ENCODE measurements around the gene HSD11B2.

The HSD11B2 gene

DNA sequence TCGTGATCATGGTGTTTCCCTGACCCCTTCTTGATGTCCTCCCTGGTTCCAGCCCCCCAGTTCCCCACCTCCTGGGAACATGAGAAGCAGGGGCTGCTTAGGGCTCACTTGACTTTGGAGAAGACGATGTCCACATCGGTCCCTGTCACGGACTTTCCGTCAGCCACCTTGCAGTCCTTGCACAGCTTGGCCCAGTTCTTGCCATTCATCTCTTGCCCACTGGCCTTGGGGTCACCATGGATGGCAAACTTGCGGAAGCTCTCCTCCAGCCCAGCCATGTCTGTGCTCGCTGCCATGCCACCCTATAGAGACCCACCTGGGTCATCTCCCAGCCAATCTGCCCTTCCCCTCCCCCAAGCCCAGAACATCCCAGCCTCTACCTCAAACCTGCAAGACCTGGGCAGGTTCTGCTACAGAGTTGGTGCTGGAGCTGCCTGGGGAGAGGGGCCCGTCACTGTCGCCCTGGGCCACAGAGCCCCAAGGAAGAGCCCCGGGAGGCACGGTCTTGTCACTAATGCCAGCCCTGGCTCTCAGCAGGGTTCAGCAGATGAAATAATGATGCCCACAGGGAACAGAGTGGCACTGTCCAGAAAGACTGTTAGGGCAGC, 40.0 kb upstream of the HSD11B2 start:
- TF ChIP-seq TAF1 (IDR thresholded peaks at IDR 0.05; ENCODE audit: low read depth, low read length): no peak
- TF ChIP-seq PAX5 (IDR thresholded peaks at IDR 0.05; ENCODE audit: insufficient read depth, low read length, severe bottlenecking): no peak
- TF ChIP-seq POU2F2 (IDR thresholded peaks at IDR 0.05; ENCODE audit: low read depth, low read length): no peak
- no peak for TF ChIP-seq SPI1 (IDR thresholded peaks at IDR 0.05; ENCODE audit: low read depth, low read length)
- TF ChIP-seq POLR2AphosphoS5 (IDR thresholded peaks at IDR 0.05; ENCODE audit: low read depth, low read length): no peak
- TF ChIP-seq POLR2A (IDR thresholded peaks at IDR 0.05; ENCODE audit: low read depth, low read length): no peak
- FAIRE-seq: no peak
- no peak for DNase-seq (ENCODE audit: insufficient read length, low spot score)

DNA sequence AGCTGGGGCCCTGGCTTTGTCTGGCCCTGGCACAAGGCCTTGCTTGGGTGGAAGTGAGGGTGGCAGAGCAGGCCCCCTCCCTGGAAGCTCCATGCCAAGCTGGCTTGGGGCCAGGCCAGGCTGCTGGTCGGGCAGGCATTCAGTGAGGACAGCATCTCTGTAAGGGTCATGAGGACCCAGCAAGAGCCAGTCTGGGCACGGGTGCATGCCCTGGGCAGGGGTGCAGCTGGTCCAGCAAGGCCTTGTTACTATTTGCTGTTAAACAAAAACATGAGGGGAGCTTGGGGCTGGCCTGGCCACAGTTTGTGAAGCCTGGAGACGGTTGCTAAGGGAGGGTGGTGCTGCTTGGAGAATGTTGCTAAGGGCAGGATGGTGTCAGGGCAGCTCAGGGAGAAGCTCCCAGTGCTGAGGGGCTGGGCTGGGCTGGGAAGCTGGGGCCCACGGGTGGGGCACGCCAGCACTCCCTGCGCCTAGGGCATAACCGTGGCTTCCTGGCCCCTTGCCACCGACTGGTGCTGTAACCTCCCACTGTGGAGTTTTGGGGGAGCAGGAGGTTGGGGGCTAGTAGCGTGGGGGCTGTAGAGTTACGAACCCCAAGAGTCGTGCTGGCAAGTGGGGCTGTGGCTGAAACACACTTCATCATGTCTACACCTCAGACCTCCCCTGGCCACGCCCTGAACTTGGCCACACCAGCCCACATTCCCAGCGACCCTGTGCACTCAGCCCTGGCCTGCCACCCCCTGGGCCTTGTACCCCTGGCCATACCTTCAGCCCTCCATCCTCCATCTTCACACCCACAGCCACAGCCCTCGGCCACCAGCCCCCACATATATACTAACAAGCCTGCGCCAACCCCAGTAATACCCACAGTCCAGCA, 39.3 kb upstream of the HSD11B2 start:
- no peak for TF ChIP-seq SPI1 (IDR thresholded peaks at IDR 0.05; ENCODE audit: low read depth, low read length)
- TF ChIP-seq POLR2AphosphoS5 (IDR thresholded peaks at IDR 0.05; ENCODE audit: low read depth, low read length): no peak
- TF ChIP-seq POU2F2 (IDR thresholded peaks at IDR 0.05; ENCODE audit: low read depth, low read length): no peak
- TF ChIP-seq TAF1 (IDR thresholded peaks at IDR 0.05; ENCODE audit: low read depth, low read length): no peak
- DNase-seq (ENCODE audit: insufficient read length, low spot score) (no peak), FAIRE-seq (no peak)

DNA sequence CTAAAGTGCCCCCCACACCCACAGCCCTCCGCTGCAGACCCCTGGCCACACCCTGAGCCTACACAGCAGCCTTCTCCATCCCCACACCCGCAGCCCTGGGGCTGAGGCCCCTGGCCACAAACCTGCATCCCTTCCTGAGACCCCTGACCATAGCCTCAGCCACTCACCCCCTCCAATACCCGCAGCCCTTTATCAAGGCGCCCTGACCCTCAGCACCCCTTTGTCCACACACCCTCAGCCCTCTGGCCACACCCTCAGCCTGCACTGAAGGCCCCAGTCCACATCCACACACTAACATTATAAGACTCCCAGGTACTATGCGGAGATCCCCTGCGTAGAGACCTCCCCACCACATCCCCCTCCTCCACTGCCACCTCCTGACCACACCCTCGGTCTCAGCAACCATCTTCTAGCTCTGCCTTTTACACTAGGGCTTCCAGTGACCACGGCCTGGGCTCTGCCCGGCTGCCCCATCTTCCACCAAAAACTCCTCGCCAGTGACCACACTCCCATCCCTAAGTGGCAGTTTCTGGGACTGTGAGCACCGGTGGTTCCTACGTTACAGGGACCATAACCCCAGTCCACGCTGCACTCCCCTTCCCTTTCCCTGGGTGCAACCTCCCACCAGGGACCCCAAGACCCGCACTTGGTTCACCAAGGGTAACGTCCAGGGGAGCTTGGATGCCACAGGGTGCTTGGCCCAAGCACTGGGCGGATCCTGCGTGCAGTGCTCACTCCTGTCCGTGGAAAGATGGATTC, 38.4 kb upstream of the HSD11B2 start:
- FAIRE-seq (no peak), DNase-seq (ENCODE audit: insufficient read length, low spot score) (no peak)
- no peak for TF ChIP-seq PAX5 (IDR thresholded peaks at IDR 0.05; ENCODE audit: insufficient read depth, low read length, severe bottlenecking)
- no peak for TF ChIP-seq POLR2AphosphoS5 (IDR thresholded peaks at IDR 0.05; ENCODE audit: low read depth, low read length)
- no peak for TF ChIP-seq SPI1 (IDR thresholded peaks at IDR 0.05; ENCODE audit: low read depth, low read length)
- TF ChIP-seq TAF1 (IDR thresholded peaks at IDR 0.05; ENCODE audit: low read depth, low read length): no peak
- no peak for TF ChIP-seq POLR2A (IDR thresholded peaks at IDR 0.05; ENCODE audit: low read depth, low read length)
- TF ChIP-seq POU2F2 (IDR thresholded peaks at IDR 0.05; ENCODE audit: low read depth, low read length): no peak

DNA sequence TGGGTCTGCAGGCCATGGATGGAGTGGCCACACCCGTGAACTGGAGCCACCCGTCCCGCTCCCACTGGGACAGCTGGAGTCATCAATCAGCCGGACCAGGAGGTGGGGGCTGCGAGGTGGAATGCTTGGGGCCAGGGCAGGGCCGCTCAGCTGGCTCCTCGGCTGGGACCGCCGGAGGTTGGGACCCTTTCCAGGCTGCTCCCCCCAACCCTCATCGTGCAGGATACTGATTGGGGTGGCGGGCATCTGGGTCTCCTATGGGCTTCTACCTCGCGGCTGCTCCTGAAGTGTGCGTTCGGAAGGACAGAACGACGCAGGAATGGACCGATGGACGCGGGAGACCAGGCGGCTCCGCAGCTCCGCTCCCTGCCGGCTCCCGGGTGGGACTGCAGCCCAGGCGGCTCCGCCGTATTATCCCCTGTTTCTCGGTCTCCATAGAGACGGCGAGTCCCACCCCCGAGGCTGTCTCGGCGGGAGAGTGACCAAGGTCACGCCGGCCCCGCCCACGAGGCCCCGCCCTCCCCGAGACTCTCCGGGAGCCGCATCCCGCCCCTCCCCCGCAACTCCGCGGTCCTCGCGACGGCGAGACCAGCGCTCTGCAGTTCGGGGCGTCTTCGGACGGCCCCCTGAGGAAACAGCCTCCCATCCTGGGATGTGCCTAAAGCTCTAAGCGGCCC, 37.7 kb upstream of the HSD11B2 start, which contains the start of gene TPPP3:
Gene TPPP3 (minus strand): TSS at position 388 of the 677 bp plus-strand sequence. CDS start 2,387 bp downstream, outside the sequence.
- no peak for TF ChIP-seq POLR2AphosphoS5 (IDR thresholded peaks at IDR 0.05; ENCODE audit: low read depth, low read length)
- TF ChIP-seq SPI1 (IDR thresholded peaks at IDR 0.05; ENCODE audit: low read depth, low read length): no peak
- TF ChIP-seq PAX5 (IDR thresholded peaks at IDR 0.05; ENCODE audit: insufficient read depth, low read length, severe bottlenecking): no peak
- TF ChIP-seq POU2F2 (IDR thresholded peaks at IDR 0.05; ENCODE audit: low read depth, low read length): no peak
- no peak for TF ChIP-seq TAF1 (IDR thresholded peaks at IDR 0.05; ENCODE audit: low read depth, low read length)
- TF ChIP-seq POLR2A (IDR thresholded peaks at IDR 0.05; ENCODE audit: low read depth, low read length): no peak
- FAIRE-seq: no peak
- no peak for DNase-seq (ENCODE audit: insufficient read length, low spot score)

DNA sequence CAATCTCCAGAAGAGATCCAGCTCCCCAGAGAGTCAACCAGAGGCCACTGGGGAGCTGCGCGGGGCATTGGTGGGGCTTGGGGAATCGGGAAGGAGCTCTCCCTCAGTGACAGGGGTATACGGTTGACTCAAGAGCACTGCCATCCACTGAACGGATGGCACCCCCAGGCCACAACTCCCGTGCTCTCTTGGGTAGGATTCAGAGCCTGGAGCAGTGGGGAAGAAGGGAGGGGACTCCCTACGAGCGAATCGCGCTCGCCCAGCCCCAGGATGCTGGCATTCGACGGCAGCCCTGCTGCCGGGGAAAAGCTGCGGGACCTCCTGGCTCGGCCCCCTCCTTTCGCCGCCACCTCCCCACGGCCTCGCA, 37.1 kb upstream of the HSD11B2 start:
- TF ChIP-seq TAF1 (IDR thresholded peaks at IDR 0.05; ENCODE audit: low read depth, low read length) (no peak), POU2F2 (IDR thresholded peaks at IDR 0.05; ENCODE audit: low read depth, low read length) (no peak), SPI1 (IDR thresholded peaks at IDR 0.05; ENCODE audit: low read depth, low read length) (no peak), PAX5 (IDR thresholded peaks at IDR 0.05; ENCODE audit: insufficient read depth, low read length, severe bottlenecking) (no peak), POLR2AphosphoS5 (IDR thresholded peaks at IDR 0.05; ENCODE audit: low read depth, low read length) (no peak)
- DNase-seq (ENCODE audit: insufficient read length, low spot score) (no peak), FAIRE-seq (no peak)

DNA sequence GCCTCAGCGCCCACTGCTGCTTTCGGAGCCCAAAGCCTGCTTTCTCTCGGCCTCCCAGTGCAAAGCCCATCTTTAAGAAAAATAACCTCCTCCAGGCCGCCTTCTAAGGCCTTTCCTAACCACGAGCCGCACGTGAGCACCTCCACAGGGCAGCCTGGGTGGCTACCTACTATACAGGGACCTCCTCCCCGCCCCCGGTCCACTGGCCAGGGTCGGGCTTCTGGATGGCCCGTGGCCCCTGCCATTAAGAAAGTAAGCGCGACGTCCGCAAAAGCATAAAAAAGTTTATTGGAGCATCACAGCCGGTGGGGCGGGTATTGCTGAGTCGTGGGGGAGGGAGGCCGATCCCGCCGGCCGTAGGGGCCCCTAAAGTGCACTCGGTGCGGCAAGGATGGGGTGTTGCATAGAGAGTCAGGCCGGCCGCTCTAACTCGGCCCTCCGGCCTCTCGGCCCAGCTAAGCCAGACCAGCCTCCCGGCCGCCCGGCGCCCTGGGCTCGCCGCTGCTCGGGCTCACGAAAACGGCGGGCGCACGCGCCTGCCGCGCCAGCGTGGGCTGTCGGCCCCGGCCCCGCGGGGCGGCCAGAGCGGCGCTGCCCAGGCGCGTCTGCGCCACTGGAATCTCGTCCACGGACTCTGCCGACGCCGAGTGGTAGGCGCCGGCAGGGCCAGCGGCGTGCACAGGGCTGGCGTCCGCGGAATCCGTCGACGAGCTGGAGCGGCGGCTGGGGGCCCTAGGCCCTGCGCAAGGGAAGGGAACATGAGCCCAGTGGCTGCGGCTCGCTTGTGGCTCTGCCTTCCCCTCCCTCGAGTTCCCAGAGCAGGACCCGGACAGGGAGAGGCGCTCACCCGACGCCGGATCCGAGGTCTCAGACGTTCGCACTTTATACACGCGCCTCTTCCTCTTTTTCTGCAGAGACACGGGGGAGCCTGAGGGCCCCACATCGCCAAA, 36.5 kb upstream of the HSD11B2 start:
- no peak for DNase-seq (ENCODE audit: insufficient read length, low spot score)
- TF ChIP-seq POLR2AphosphoS5 (IDR thresholded peaks at IDR 0.05; ENCODE audit: low read depth, low read length) (no peak), SPI1 (IDR thresholded peaks at IDR 0.05; ENCODE audit: low read depth, low read length) (peak; percentile 58; the same call in 1 of the 2 replicates)
- no peak for FAIRE-seq

DNA sequence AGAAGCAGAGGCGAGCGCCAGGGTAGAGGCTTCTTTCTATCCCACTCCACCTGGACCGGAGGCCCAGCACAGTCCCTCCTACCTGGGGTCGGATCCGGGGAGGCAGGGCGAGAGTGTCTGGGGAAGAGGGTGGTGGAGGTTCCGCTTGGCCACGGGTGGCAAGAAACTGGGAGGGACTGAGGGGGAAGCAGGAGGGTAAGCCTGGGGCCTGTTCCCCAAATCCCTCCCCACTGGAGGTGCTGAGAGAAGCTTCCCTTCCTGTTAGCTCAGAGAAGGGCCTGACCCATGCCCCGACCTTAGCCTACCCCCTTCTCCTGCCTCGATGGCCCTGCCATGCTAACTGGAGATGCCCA, 35.8 kb upstream of the HSD11B2 start:
- DNase-seq (ENCODE audit: insufficient read length, low spot score): no peak
- FAIRE-seq: no peak
- no peak for TF ChIP-seq POLR2A (IDR thresholded peaks at IDR 0.05; ENCODE audit: low read depth, low read length)
- TF ChIP-seq POLR2AphosphoS5 (IDR thresholded peaks at IDR 0.05; ENCODE audit: low read depth, low read length): no peak
- TF ChIP-seq SPI1 (IDR thresholded peaks at IDR 0.05; ENCODE audit: low read depth, low read length): no peak
- TF ChIP-seq TAF1 (IDR thresholded peaks at IDR 0.05; ENCODE audit: low read depth, low read length): no peak
- TF ChIP-seq POU2F2 (IDR thresholded peaks at IDR 0.05; ENCODE audit: low read depth, low read length): no peak
- no peak for TF ChIP-seq PAX5 (IDR thresholded peaks at IDR 0.05; ENCODE audit: insufficient read depth, low read length, severe bottlenecking)

DNA sequence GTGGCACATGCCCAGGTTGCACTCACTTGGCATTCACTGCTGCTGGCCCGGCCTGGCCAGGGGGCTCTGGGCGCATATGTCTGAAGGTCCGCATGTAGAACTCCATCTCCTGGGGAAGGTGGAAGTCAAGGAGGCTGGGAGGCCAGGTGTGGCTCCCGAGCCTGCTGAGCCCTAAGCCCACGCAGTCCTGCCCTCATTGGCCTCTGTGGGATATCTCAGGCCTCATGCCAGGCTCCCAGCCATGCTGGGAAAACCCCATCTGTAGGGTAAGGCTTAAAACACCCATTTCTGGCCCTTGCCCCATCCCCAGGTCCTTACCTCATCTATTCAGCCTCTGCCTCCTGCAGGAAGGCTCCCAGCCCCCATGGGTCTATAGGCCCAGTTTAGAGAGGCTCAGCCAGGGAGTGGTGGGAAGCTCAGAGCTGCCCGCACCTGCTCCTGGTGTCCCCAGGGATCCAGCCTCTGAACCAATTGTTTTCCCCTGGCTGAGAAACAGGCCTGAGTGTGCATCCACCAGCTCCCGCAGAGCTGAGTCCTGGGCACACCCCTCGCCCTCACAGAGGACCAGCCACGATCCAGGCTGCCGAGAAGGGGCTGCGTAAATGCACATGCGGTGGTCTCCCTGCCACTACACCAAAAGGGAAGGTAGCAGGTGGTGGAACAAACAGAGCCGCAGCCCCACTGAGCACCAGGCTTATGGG, 35.3 kb upstream of the HSD11B2 start:
- TF ChIP-seq TAF1 (IDR thresholded peaks at IDR 0.05; ENCODE audit: low read depth, low read length) (no peak), POLR2AphosphoS5 (IDR thresholded peaks at IDR 0.05; ENCODE audit: low read depth, low read length) (no peak)
- DNase-seq (ENCODE audit: insufficient read length, low spot score) (no peak), FAIRE-seq (no peak)
